GM23338 (cell line): ENCODE results near the gene MYBPC2. TPM values are rescaled to one million over a fixed set of nuclear protein-coding genes. Genes with fewer than 3 reads are reported as not detected.

ENCODE experiments used
- ATAC-seq: fragments of 200-7000 bp; cut with Tn5 transposase; 3 replicates; pipeline ENCODE4 v1.9.1; 2020
- DNase-seq: peaks from one replicate; pipeline ENCODE4 v3.0.0-alpha.2; 2015; ENCODE audit warnings: low spot score
- H2AFZ ChIP-seq: fragments of 200-600 bp; sonication (generic); 2 replicates; pipeline ENCODE4 v1.8.0; 2016; ENCODE audit warnings: antibody characterized with exemption, mild to moderate bottlenecking, moderate library complexity
- H3F3A ChIP-seq: fragments of 200-600 bp; sonication (generic); replicated peaks from 2 replicates; pipeline ENCODE4 v1.8.0; 2017; ENCODE audit warnings: antibody characterized with exemption, mixed run types, low read depth
- H3K27ac ChIP-seq: fragments of 200-600 bp; sonication (generic); 2 replicates; pipeline ENCODE4 v1.6.1; 2016; ENCODE audit warnings: low read depth
- H3K27me3 ChIP-seq: fragments of 200-600 bp; sonication (generic); 2 replicates; pipeline ENCODE4 v1.8.0; 2016; ENCODE audit warnings: mild to moderate bottlenecking, mixed run types, moderate library complexity; ENCODE audit not compliant: insufficient read depth
- H3K36me3 ChIP-seq: fragments of 200-600 bp; sonication (generic); 2 replicates; pipeline ENCODE4 v1.8.0; 2016; ENCODE audit warnings: mild to moderate bottlenecking; ENCODE audit not compliant: insufficient read depth
- H3K4me1 ChIP-seq: fragments of 200-600 bp; sonication (generic); 2 replicates; pipeline ENCODE4 v1.8.0; 2016; ENCODE audit warnings: mild to moderate bottlenecking, moderate library complexity; ENCODE audit not compliant: insufficient read depth
- H3K4me2 ChIP-seq: fragments of 200-600 bp; sonication (generic); 2 replicates; pipeline ENCODE4 v1.7.1; 2017; ENCODE audit warnings: mixed run types
- H3K4me3 ChIP-seq: fragments of 200-600 bp; sonication (generic); 2 replicates; pipeline ENCODE4 v1.6.1; 2016; ENCODE audit warnings: mixed run types
- H3K79me2 ChIP-seq: fragments of 200-600 bp; sonication (generic); replicated peaks from 2 replicates; pipeline ENCODE4 v1.8.0; 2017; ENCODE audit warnings: mild to moderate bottlenecking; ENCODE audit not compliant: insufficient read depth
- H3K9me2 ChIP-seq: fragments of 200-600 bp; sonication (generic); 2 replicates; pipeline ENCODE4 v1.8.0; 2017; ENCODE audit not compliant: insufficient read depth
- H4K20me1 ChIP-seq: fragments of 200-600 bp; sonication (generic); replicated peaks from 2 replicates; pipeline ENCODE4 v1.8.0; 2017; ENCODE audit warnings: mild to moderate bottlenecking; ENCODE audit not compliant: insufficient read depth
- H3K27ac Mint-ChIP-seq: 2 replicates; pipeline ENCODE4 v1.8.0; 2020; ENCODE audit warnings: inconsistent platforms, mild to moderate bottlenecking, moderate library complexity, mixed read lengths
- H3K27me3 Mint-ChIP-seq: 3 replicates; pipeline ENCODE4 v1.8.0; 2022; ENCODE audit warnings: low read depth, mild to moderate bottlenecking, moderate library complexity, mixed read lengths, inconsistent platforms; ENCODE audit not compliant: insufficient read depth, poor library complexity
- H3K36me3 Mint-ChIP-seq: 3 replicates; pipeline ENCODE4 v1.8.0; 2021; ENCODE audit warnings: low read depth, mild to moderate bottlenecking, inconsistent platforms, moderate library complexity, mixed read lengths
- H3K4me1 Mint-ChIP-seq: 3 replicates; pipeline ENCODE4 v1.8.0; 2020; ENCODE audit warnings: mild to moderate bottlenecking, inconsistent platforms, mixed read lengths
- H3K4me3 Mint-ChIP-seq: 3 replicates; pipeline ENCODE4 v1.8.0; 2021; ENCODE audit warnings: moderate library complexity, mild to moderate bottlenecking, inconsistent platforms, mixed read lengths
- H3K9me3 Mint-ChIP-seq: 3 replicates; pipeline ENCODE4 v1.8.0; 2020; ENCODE audit warnings: moderate library complexity, mild to moderate bottlenecking, inconsistent platforms, mixed read lengths
- JUNB ChIP-seq: IDR thresholded peaks from one replicate; pipeline ENCODE4 v1.6.1; 2016; ENCODE audit warnings: antibody characterized with exemption; ENCODE audit not compliant: unreplicated experiment
- POLR2AphosphoS5 ChIP-seq: IDR thresholded peaks from 2 replicates; pipeline ENCODE4 v1.6.1; 2016; ENCODE audit warnings: antibody characterized with exemption, low read depth
- ZNF114 ChIP-seq: fragments of 250-450 bp; sonication (Bioruptor Pico); IDR thresholded peaks from 2 replicates; pipeline ENCODE4 v1.5.0; 2020; ENCODE audit warnings: mild to moderate bottlenecking, moderate library complexity
- ZNF331 ChIP-seq: fragments of 250-450 bp; sonication (Bioruptor Pico); IDR thresholded peaks from 2 replicates; pipeline ENCODE4 v1.5.0; 2020; ENCODE audit warnings: low read depth, mild to moderate bottlenecking, moderate library complexity
- long read RNA-seq: library from polyadenylated mRNA; unstranded; transcript quantifications from one replicate; pipeline ENCODE4 v2.0.0, GENCODE V29; 2020; ENCODE audit not compliant: unreplicated experiment
- polyA plus RNA-seq: library from polyadenylated mRNA; unstranded; fragments of >200 nt; fragmentation: Nextera tagmentation; extraction: Ambion mirVana; gene quantifications from 2 replicates; pipeline ENCODE4 v1.2.1, GENCODE V29; 2016
- total RNA-seq: library from RNA; depleted of rRNA; stranded (reverse); fragments of >200 nt; shearing (Covaris generic); gene quantifications from 2 replicates; pipeline ENCODE4 v1.2.3, GENCODE V29; 2014; rRNA removed
- TF ChIP-seq, protein P1 (sequence below): fragments of 250-450 bp; sonication (Bioruptor Pico); IDR thresholded peaks from 2 replicates; pipeline ENCODE4 v1.5.0; 2020; ENCODE audit warnings: mild to moderate bottlenecking, moderate library complexity

Gene MYBPC2
- total RNA-seq, result 3.8 and 4.2 TPM in 2 replicates
- polyA plus RNA-seq, result 5.9 and 6.1 TPM in 2 replicates
- long read RNA-seq, result 0 reads

DNA sequence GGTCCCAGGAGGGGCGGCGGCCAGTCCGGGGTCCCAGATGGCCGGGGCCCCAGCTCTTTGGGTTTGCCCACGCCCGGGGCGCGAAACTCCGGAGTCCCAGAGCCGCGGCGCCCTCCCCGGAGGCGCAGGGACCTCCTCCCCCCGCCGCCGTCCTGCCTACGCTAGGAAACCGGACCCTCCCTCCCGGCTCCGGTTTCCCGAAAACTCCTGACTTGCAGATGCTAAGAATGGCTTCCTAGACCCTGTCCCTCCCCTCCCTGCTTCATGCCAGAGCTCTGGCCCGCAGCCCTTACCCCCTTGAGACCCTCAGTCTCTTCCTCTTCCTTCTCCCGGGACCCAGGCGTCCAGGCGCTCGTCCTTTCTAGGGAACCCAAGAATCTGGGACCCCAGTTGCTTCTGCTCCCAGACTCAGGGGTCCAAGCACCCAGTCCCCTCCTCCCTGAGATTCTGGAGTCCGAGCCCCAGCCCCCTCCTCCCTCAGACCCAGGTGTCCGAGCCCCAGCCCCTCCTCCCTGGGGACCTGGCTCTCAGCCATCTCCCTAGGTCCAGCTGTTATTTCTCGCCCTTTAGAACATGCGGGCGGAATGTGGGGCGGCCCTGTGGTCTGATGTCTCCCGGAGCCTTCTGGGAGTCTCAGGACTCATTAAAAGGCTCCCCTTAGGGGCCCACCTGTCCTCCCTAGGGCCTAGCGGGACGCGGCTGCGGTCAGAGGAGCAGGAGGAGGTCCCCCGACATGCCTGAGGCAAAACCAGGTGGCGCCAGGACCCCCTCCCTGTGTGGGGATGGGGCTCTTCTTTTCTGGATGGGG is at the start of gene MYBPC2:
Gene MYBPC2, plus strand, starts transcription at position 672 of the 808 bp plus-strand sequence. Its CDS starts 62 bp downstream, at position 734.
- H3K27me3 Mint-ChIP-seq, result peaks cover 20% of the 10 kb centered on the region
- peak within 1 kb of the TSS; percentile 99 for H3K4me2 ChIP-seq
- H3F3A ChIP-seq, result peaks cover 20% of the 10 kb centered on the region; the same call in 1 of the 2 replicates
- peaks cover 19% of the 10 kb centered on the region for H3K4me1 Mint-ChIP-seq
- H4K20me1 ChIP-seq, result no peaks in the 10 kb centered on the region; the same call in 1 of the 2 replicates
- TF ChIP-seq ZNF114, result no peak
- peak; percentile 33 for TF ChIP-seq POLR2AphosphoS5
- H3K27ac ChIP-seq, result peak within 1 kb of the TSS; percentile 74; the same call in 1 of the 2 replicates
- peak within 1 kb of the TSS; percentile 86 for H3K27ac Mint-ChIP-seq
- peak within 1 kb of the TSS; percentile 82 for H3K4me3 Mint-ChIP-seq
- H3K4me3 ChIP-seq, result peak within 1 kb of the TSS; percentile 84
- peaks cover 11% of the 10 kb centered on the region; the same call in 1 of the 3 replicates for H3K36me3 Mint-ChIP-seq
- ATAC-seq (peak; percentile 29), DNase-seq (peak; percentile 76)
- peaks cover 10% of the 10 kb centered on the region for H3K9me3 Mint-ChIP-seq
- H3K36me3 ChIP-seq, result no peaks in the 10 kb centered on the region
- no peaks in the 10 kb centered on the region for H3K9me2 ChIP-seq
- H3K4me1 ChIP-seq, result peaks cover 29% of the 10 kb centered on the region
- H3K27me3 ChIP-seq, result peaks cover 26% of the 10 kb centered on the region
- no peaks in the 10 kb centered on the region for H3K79me2 ChIP-seq
- peak within 1 kb of the TSS; percentile 95 for H2AFZ ChIP-seq

DNA sequence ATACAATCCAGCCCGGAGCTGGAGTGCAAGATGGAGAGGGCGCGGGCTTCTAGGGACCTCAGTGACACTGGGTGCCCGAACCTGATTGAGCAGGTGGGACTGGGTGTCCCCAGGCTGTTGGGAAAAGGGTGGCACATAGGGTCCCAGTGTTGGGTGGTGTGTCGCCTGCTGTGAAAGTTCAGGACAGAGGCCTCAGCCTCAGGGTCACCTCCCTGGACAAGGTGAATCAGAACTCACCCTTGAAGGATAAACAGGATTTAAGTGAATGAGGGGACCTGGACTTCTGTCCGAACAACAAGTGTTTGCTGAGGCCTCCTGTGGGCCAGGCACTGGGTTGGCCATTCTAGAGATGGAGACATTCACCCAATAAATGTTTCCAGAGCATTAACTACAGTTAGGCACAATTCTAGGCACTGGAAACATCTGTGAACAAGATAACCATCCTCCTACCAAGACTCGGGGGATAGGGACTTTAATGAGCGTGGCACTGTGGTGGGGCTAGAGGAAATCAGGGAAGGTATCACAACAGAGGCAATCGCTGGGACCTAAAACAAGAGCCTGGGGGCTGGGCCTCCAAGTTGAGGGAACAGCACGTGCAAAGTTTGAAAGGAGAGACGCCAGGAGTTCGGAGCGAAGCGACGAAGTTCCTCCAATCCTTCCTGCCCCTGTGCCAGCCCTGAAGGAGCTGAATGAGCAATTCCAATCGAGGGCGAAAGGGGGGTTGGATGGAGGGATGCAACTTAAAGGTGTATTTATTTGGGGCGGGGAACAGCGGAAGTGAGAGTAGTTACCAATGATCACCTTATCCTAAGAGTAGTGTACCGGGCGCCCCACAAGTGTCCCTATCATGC is 49.5 kb upstream of the MYBPC2 start:
- TF ChIP-seq ZNF331 (CRISPR knock-in tag) (no peak), JUNB (no peak)
- TF ChIP-seq, protein P1, sequence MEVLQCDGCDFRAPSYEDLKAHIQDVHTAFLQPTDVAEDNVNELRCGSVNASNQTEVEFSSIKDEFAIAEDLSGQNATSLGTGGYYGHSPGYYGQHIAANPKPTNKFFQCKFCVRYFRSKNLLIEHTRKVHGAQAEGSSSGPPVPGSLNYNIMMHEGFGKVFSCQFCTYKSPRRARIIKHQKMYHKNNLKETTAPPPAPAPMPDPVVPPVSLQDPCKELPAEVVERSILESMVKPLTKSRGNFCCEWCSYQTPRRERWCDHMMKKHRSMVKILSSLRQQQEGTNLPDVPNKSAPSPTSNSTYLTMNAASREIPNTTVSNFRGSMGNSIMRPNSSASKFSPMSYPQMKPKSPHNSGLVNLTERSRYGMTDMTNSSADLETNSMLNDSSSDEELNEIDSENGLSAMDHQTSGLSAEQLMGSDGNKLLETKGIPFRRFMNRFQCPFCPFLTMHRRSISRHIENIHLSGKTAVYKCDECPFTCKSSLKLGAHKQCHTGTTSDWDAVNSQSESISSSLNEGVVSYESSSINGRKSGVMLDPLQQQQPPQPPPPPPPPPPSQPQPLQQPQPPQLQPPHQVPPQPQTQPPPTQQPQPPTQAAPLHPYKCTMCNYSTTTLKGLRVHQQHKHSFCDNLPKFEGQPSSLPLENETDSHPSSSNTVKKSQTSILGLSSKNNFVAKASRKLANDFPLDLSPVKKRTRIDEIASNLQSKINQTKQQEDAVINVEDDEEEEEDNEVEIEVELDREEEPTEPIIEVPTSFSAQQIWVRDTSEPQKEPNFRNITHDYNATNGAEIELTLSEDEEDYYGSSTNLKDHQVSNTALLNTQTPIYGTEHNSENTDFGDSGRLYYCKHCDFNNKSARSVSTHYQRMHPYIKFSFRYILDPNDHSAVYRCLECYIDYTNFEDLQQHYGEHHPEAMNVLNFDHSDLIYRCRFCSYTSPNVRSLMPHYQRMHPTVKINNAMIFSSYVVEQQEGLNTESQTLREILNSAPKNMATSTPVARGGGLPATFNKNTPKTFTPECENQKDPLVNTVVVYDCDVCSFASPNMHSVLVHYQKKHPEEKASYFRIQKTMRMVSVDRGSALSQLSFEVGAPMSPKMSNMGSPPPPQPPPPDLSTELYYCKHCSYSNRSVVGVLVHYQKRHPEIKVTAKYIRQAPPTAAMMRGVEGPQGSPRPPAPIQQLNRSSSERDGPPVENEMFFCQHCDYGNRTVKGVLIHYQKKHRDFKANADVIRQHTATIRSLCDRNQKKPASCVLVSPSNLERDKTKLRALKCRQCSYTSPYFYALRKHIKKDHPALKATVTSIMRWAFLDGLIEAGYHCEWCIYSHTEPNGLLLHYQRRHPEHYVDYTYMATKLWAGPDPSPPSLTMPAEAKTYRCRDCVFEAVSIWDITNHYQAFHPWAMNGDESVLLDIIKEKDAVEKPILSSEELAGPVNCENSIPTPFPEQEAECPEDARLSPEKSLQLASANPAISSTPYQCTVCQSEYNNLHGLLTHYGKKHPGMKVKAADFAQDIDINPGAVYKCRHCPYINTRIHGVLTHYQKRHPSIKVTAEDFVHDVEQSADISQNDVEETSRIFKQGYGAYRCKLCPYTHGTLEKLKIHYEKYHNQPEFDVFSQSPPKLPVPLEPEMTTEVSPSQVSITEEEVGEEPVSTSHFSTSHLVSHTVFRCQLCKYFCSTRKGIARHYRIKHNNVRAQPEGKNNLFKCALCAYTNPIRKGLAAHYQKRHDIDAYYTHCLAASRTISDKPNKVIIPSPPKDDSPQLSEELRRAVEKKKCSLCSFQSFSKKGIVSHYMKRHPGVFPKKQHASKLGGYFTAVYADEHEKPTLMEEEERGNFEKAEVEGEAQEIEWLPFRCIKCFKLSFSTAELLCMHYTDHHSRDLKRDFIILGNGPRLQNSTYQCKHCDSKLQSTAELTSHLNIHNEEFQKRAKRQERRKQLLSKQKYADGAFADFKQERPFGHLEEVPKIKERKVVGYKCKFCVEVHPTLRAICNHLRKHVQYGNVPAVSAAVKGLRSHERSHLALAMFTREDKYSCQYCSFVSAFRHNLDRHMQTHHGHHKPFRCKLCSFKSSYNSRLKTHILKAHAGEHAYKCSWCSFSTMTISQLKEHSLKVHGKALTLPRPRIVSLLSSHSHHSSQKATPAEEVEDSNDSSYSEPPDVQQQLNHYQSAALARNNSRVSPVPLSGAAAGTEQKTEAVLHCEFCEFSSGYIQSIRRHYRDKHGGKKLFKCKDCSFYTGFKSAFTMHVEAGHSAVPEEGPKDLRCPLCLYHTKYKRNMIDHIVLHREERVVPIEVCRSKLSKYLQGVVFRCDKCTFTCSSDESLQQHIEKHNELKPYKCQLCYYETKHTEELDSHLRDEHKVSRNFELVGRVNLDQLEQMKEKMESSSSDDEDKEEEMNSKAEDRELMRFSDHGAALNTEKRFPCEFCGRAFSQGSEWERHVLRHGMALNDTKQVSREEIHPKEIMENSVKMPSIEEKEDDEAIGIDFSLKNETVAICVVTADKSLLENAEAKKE (CRISPR knock-in tag), result no peak
- Histone ChIP-seq H3K4me1 (peaks cover 15% of the 10 kb centered on the region), H2AFZ (no peak overlapping the region), H4K20me1 (peaks cover 8% of the 10 kb centered on the region), H3K9me2 (no peaks in the 10 kb centered on the region), H3F3A (peaks cover 6% of the 10 kb centered on the region), H3K4me2 (peak overlapping the region; percentile 73), H3K36me3 (peaks cover 6% of the 10 kb centered on the region), H3K27ac (peak overlapping the region; percentile 6; the same call in 1 of the 2 replicates), H3K27me3 (no peaks in the 10 kb centered on the region), H3K79me2 (peaks cover 37% of the 10 kb centered on the region), H3K4me3 (peak overlapping the region; percentile 84)
- DNase-seq (peak; percentile 72), ATAC-seq (peak; percentile 10)
- Mint-ChIP-seq H3K4me3 (peak overlapping the region; percentile 89), H3K27me3 (peaks cover 14% of the 10 kb centered on the region), H3K36me3 (peaks cover 54% of the 10 kb centered on the region), H3K4me1 (peaks cover 21% of the 10 kb centered on the region), H3K9me3 (peaks cover 9% of the 10 kb centered on the region; the same call in 1 of the 3 replicates), H3K27ac (peak overlapping the region; percentile 98)
